NK-92 (cell line): ENCODE measurements around the gene RAP1GAP2.

Experiments used
- DNase-seq: peaks from one replicate; lab custom pipeline; 2025; ENCODE audit not compliant: unreplicated experiment; lab: John Stamatoyannopoulos, UW

Gene RAP1GAP2

DNA sequence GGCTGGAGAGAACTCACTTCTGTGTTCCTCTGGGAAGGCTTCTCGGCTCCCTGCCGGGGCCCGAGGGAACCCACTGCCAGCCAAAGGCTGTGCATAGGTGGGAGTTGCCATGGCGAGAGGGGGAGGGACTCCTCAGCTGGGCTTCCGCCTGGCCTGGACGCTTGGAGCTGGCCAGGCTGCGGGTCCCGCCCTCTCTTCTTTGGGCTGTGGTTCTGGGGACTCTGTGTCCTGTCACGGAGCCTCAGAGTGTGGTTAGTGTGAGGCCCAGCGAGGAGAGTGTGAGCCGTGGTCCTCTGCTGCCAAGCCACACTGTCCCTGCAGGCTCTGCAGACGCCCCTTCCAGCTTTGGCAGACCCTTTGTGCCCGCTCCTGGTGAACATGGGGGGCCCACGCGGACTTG lies 144.1 kb downstream of the RAP1GAP2 start:
- no peak for DNase-seq

DNA sequence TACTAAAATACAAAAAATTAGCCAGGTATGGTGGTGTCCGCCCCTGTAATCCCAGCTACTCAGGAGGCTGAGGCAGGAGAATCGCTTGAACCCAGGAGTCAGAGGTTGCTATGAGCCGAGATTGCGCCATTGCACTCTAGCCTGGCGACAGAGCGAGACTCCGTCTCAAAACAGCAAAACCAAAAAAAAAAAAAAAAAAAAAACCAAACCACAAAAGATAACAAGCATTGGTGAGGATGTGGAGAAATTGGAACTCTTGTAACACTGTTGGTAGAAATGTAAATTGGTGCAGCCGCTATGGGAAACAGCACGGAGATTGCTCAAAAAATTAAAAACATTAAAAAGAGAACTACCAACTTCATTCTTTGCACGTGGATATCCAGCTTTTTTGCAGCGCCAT lies 147.7 kb downstream of the RAP1GAP2 start:
- DNase-seq, result no peak

DNA sequence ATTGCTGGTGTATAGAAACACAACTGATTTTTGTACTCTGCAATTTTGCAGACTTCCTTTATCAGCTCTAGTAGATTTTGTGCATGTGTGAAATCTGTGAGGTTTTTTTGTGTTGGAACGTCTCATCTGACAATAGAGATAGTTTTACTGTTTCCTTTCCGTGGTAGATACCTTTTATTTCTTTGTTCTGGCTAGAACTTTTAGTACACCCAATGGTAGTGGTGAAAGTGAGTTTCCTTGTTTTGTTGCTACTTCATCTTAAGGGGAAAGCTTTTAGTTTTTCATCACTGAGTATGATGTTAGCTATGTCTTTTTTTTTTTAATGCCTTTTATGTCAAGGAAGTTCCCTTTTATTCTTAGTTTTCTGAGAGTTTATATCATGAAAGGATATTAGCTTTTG lies 149.1 kb downstream of the RAP1GAP2 start:
- no peak for DNase-seq

DNA sequence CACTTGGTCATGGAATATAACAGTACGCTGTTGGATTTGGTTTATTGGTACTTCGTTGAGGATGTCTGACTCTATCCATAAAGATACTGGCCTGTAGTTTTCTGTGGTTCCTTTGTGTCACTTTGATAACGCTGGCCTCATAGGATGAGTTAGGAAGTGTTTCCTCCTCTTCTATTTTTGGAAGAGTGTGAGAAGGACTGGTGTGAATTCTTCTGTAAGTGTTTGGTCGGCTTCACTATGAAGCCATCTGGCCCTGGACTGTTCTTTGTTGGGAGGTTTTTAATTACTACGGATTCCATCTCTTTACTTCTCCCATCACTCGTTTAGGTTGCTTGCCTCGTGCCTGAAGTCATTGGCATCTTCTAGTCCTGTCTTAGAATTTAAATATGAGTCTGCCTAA lies 149.9 kb downstream of the RAP1GAP2 start:
- DNase-seq, result no peak

DNA sequence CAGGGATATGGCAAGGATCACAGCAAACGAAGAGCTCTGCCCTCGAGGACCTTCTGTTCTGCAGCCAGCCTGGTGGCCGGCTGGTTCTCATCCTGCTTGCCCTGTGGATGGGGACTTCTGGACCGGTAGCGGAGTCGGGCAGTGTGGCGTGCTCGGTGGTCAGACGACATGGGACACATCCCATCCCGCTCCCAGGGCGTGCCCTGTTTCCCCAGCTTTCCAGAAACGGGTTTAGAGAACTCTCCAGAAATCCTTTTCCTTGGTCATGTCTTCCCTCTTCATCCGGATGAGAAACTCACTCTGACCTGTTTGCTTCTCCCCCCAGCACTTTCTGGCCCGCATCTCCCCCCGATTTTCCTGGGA lies 151.3 kb downstream of the RAP1GAP2 start:
- no peak for DNase-seq

DNA sequence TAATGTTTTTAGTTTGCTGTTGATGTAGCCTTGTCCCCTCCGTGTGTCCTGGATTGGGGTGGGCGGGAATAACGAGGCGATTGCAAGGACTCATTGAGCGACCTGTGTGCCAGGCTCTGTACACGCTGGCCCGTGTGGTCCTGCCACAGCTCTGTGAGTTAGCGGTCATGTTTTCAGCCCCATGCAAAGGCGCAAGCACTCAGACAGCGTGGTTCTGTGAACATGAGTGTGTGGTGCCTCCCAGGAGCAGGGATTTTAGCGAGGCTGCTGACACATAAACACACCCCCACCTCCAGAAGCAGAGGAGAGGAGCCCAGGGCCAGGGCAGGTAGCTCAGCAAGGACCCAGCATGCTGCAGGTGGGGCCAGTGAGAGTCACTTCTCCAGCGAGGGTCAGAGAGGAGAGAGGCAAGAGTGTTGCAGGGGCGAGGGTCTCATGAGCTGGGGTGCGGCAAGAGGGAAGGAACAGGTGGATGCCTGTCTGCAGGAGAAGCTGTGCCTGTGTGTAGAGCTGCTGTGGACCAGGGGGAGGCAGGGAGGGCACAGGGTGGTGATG lies 151.8 kb downstream of the RAP1GAP2 start:
- DNase-seq, result no peak

DNA sequence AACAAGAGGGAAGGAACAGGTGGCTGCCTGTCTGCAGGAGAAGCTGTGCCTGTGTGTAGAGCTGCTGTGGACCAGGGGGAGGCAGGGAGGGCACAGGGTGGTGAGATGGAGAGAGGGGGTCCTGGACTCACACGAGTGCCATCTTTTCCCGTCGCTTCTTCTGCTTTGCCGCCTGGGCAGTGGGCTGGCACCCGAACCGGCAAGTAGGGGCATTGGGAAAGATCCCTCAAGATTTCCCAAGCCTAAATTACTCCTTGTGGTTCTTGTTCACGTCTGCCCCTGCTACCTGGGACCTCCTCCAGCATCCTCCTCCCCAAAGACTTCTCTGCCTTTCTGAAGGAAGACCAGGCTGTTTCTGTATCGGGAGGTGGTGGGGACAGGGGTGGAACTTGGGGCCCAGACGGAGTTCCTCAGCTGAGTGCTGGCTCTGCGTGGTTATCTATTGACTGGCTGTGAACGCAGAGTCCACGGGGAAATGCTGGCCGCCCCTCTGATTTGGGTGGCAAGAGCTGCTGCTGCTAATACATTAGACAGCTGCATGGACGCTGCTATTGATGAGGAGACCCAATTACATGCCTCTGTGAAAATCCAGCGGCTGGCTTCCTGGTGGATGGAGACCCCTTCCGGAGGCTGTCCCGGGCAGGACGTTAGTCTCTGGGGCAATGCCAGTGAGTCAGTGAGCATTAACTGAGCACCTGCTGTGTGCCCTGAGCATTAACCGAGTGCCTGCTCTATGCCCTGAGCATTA lies 152.7 kb downstream of the RAP1GAP2 start:
- DNase-seq, result no peak

DNA sequence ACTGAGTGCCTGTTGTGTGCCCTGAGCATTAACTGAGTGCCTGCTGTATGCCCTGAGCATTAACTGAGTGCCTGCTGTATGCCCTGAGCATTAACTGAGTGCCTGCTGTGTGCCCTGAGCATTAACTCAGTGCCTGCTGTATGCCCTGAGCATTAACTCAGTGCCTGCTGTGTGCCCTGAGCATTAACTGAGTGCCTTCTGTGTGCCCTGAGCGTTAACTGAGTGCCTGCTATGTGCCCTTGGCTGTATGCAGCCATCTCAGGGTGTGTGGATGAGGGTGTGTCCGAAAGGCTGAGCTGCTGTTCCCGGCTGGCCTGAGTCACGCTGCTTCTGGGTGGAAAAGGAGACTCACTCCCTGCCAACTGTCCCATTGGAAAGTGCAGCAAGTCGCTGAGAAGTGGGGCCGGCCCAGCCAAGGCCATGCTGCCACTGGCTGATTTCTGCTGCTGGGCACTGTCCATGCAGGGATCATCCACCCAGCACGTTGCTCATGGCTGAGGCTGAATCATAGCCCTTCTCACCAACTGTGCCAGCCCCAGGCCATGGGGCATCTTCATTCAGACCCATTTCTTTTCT lies 153.3 kb downstream of the RAP1GAP2 start:
- no peak for DNase-seq

DNA sequence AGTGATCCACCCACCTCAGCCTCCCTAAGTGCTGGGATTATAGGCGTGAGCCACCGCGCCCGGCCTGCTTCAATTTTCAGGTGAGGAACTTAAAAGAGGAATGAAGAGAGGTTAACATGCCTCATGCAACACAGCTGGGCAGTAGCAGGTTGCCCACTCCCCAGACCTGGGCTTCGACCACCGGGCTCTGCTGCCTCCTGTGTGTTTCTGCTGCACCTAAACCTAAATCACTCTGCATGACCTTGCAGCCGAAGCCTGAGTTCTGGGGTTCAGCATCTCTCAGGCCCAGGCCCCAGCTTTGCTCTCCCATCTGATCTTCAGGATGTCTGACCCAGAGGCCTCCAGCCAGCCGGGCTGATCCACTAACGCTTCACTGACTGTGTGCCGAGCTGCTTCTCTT lies 154.6 kb downstream of the RAP1GAP2 start:
- DNase-seq, result no peak

DNA sequence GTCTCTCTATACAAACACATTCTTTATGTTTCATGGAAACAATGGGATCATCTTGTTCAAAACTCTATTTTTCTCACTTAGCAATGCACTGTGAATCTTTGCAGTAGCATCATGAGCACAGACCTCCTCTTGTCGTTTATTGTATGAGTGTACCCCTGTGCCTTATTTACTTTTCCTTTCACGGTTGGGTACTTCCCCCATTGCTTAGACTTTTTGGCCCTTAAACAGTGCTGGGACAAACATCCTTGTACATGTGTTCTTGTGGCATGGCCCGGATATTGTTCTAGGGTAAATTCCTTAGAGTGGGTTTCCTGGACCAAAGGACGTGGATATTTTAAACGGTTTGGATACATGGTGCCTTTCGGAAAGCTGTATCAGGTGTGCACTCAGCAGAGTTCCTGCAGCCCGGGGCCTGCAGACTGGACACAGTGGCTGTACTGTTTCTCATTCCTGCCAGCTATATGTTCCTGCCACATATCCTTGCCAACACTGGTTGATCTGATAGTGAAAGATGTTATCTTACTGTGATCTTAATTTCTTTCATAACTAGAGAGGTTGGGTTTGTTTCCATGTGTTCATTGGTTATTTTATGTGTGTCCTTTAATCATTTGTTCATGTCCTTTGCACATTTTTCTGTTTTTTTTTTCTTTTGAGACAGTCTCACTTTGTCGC lies 156.1 kb downstream of the RAP1GAP2 start:
- no peak for DNase-seq

DNA sequence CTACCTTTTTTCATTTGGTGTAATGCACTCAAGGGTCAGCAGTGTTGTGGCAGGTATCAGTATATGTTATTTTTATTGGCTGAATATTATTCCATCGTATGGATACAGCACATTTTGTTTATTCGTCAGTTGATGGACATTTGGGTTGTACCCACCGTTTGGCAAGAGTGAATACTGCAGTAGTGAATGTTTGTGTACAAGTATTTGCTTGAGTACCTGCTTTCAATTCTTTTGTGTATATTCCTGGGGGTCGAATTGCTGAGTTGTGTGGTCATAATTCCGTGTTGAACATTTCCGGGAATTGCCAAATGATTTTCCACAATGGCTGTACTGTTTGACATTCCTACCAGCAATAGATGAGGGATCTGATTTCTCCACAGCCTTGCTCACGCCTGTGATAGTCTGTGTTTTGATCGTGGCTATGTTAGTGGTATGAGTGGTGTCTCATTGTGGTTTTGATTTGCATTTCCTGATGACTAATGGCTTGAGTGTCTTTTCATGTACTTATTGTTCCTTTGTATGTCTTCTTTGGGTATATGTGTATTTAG lies 158.7 kb downstream of the RAP1GAP2 start:
- no peak for DNase-seq

DNA sequence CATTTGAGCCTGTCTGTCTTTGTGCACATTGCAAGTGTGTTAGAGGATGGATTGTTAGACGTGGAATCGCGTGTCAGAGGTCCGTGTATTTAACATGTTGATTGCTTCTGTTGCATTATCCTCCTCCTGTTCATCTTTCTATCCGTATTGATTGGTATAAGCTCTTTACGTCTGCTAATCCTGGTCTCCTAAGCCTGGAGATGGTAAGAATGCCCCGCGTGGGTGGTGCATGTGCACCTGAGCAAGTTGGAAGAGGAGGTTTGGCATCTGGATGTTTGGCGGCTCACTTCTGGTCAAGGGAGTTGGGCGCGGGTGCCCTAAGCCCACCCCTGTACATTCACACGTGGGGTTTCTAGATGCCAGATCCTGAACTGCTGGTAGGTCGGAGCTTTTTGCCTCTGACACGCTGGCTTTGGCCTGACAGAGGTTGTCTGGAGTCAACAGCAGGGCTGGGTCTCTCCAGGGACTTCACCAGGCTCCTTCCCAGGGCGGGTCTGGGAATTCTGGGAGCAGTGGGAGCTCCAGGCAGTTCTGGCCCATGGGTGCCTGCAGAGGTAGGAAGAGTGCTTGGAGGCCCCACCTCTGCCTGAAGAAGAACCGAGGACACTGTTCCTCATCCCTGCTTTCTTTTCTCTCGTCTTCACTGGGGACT lies 159.8 kb downstream of the RAP1GAP2 start:
- DNase-seq, result no peak

DNA sequence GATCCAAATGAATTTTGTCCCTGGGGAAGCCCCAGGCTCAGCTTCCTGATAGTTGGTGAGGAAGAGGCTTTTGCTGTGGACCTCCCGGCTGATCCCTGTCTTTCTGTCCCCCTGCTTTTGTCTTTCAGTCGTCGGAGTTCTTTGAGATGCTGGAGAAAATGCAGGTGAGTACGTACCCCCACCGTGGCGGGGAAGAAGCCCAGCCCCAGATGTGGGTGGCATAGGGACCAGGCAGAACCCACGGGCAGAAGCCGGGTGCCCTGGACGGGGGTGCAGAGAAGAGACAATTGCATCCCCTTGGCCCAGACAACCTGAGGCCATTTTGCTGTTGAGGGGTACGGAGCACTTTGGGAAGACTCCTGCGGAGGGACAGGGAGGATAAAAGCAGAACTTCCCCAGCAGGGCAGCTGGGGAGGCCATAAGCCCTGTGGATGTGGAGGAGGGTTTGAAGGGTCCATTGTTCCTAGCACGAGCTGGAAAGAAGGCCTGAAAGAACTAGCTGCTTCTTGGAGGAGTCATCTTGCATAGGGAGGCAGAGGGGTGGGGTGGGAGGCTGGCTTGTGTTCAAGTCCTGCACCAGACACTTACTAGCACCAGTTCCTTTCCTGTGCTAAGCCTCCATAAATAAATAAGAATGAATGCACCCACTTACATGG lies 161.5 kb downstream of the RAP1GAP2 start:
- DNase-seq, result no peak

DNA sequence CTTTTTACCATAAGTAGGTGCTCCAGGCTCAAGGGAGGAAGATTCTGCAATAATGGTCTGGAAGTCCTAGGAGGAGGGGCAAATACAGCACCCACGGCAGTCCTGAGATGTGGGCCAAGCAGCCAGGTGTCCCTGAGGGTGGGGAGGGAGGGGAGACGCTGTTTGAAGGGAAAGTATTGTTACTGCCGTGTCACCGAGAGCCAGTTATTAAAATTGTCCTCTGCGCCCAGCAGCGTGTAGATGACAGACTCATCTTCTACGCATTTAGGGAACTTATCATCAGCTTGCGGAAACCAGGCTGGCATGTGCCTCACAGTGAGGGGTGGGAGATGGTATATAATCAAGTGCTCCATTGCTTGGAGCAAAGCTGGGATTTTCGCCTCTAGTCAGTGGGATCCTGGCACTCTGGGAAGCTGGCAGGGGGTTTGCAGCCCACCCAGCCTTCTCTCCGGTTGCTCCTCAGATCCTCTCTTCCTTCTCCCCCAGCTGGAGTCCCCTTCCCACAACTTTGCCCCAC lies 162.5 kb downstream of the RAP1GAP2 start:
- no peak for DNase-seq

DNA sequence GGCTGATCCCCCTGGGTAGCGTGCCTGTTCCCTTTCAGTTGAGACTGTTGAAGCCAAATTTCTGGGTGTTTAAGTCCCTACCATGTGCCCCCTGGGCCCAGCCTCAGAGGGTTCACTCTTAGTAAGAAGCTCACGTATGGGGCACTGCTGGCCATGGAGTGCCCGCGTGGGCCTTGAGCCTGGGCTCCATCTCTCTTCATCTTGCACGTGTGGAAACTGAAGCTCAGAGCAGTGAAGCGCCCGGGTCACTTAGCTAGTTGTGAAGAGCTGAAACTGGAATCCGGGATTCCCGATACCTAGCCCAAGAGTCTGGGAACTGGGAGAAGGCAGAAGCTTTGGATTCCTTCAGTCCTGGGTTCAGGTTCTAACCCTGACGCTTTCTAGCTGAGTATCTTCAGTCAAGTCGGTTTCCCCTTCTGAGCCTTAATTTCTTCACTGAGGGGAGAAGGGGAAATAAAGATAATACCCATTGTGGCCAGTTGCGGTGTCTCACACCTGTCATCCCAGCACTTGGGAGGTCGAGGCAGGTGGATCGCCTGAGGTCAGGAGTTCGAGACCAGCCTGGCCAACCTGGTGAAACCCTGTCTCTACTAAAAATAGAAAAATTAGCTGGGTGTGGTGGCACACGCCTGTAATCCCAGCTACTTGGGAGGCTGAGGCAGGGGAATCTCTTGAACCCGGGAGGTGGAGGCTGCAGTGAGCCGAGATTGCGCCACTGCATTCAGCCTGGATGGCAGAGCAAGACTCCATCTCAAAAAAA lies 163.3 kb downstream of the RAP1GAP2 start:
- no peak for DNase-seq

DNA sequence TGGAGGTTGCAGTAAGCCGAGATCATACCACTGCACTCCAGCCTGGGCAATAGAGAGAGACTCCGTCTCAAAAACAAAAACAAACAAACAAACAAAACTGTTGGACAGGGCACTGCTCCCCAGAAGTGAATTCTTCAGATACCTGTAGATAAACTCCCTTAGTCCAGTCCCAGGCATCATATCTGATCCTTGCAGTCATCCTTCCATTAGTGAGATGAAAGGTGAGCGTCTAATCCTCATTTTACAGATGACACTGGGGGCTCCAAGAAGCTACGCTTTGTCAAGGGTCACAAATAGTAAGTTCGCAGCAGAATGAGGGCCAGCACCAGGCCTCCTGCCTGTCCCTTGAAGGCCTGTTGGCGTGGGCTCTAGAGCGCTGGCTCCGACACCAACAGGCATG lies 165.2 kb downstream of the RAP1GAP2 start:
- DNase-seq, result no peak

DNA sequence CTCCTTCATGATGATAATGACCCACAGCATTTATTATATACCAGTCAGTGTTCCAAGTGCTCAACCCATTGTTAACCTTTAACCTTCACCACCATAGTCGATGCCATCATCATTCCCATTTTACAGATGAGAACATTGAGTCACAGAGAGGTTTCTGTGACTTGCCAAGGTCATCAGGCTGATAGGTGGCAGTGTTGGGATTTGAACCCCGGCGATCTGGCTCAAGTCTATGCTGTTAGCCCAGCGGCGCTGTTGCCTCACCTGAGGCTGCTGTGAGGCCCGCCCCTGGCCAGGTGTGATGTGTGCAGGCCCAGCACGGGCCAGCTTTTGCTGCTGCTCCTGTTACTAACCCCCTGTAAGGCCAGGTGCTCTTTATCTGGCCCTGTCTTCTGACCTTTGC lies 166.0 kb downstream of the RAP1GAP2 start:
- DNase-seq, result no peak

DNA sequence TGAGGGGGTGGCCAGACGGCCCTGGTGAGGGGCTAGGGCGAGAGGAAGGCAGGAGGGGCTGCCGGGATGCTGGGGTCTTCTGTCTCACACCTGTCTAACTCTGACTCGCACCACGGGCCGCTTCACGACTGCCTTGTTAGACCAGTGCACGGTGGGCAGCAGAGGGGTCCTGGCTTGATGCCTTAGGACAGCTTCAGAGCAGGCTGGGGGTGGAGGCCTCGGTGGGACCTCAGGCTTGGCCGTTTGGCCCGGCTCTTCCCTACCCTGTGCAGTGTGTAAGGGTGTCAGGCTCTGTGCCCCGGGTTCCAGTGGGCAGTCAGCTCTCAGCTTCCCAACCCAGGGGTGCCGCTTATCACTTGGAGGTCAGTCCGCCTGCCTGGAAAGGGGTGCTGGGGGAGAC lies 166.5 kb downstream of the RAP1GAP2 start:
- DNase-seq, result no peak

DNA sequence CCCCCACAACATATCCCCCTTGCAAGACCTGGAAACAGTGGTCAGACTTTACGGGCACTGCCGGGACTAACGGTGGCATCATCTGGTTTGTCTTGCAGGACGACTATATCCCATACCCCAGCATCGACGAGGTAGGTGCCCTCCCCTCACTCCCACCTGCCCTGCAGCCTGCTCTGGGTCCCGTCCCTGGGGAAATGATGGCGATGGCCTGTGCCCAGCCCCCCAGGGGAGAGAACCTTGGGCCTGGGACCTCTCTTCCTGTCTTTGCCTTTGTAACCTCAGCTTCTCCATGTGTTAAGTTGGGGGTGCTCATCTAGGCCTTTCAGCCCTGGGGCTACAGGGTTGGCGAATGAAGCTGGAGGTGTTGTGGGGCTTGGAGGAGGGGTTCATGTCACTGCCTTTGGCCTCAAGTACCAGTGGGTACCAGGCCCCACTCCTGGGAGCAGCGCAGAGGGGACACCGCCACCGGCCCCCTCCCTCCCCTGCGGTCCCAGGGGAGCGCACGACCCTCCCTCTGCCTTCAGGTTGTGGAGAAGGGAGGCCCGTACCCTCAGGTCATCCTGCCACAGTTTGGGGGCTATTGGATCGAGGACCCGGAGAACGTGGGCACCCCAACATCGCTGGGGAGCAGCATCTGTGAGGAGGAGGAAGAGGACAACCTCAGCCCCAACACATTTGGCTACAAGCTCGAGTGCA lies 167.2 kb downstream of the RAP1GAP2 start:
- no peak for DNase-seq

DNA sequence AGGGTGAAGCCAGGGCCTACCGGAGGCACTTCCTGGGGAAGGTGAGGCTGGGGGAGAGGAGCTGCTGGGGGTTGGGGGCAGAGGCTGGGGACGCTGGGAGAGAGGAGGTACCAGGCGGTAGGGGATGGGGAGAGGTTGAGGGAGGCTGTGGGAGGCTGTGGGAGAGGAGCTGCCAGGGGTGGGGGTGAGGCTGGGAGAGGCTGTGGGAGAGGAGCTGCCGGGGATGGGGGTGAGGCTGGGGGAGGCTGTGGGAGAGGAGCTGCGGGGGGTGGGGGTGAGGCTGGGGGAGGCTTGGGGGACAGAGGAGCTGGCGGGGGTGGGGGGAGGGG lies 167.8 kb downstream of the RAP1GAP2 start:
- no peak for DNase-seq
